AG04450 (cell line): ENCODE data around the gene GGT7. TPM values are rescaled to one million over a fixed set of nuclear protein-coding genes. Genes with fewer than 3 reads are reported as not detected.

Source experiments
- CTCF ChIA-PET: fragments of 300-600, 350-600 bp; formaldehyde crosslinking; extraction: SDS; loops from one replicate; lab custom pipeline; 2022; ENCODE audit warnings: antibody characterized with exemption, inconsistent platforms; lab: Charles Lee
- POLR2A ChIA-PET: fragments of 350-600 bp; formaldehyde crosslinking; extraction: SDS; loops from one replicate; lab custom pipeline; 2021; ENCODE audit warnings: antibody characterized with exemption, inconsistent platforms; lab: Yijun Ruan, JAX
- DNase-seq: peaks from one replicate; pipeline ENCODE4 v3.0.0-alpha.2; 2011; ENCODE audit warnings: low read depth, low spot score
- H3K27ac ChIP-seq: one replicate; pipeline ENCODE4 v1.5.1; 2012; ENCODE audit warnings: low read depth, low read length, control low read depth
- H3K27me3 ChIP-seq: one replicate; pipeline ENCODE4 v1.6.0; 2012; ENCODE audit warnings: low read length; ENCODE audit not compliant: control insufficient read depth, insufficient read depth
- H3K4me3 ChIP-seq: 2 replicates; pipeline ENCODE4 v1.5.1; 2011; ENCODE audit warnings: mild to moderate bottlenecking, low read depth, low read length, control low read depth
- H3K9me3 ChIP-seq: 2 replicates; pipeline ENCODE4 v1.5.1; 2012; ENCODE audit warnings: low read length; ENCODE audit not compliant: control insufficient read depth, insufficient read depth
- polyA plus RNA-seq: library from polyadenylated mRNA; depleted of rRNA; stranded (reverse); fragments of >200 nt; gene quantifications from 2 replicates; pipeline ENCODE4 v1.2.3, GENCODE V29; 2011
- TF ChIP-seq, protein P1 (sequence below): IDR thresholded peaks from 2 replicates; pipeline ENCODE4 v1.5.1; 2011; ENCODE audit warnings: low read depth, low read length, control low read depth, inconsistent platforms

GGT7 gene
- polyA plus RNA-seq, 1 experiment = 12.1 TPM

DNA sequence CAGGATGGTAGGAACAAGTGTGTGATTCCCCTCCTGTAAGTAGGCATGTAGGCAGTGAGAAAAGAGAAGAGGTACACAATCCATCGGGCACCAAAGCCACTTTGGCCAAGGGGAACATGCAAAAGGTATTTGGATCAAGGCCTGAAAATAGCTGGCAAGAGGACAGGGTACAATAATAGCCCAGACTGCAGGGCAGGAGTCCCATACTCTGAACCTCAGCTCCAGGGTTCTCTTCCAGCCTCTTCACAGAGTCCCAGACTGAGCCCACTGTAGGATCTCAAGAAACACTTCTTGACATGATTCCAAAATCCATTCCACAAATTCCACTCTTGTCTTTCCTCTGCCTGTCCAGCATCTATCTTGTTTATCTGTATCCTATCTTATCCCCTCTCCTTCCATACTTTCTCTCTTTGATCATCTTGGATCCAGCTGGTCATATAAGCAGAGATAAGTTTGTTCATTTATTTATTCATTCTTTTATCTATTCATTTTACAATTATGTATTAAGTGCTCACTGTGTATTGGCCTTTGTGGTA, 23.5 kb upstream of the GGT7 start:
- H3K27me3 ChIP-seq = no peaks in the 10 kb centered on the region
- ChIA-PET POLR2A (no interaction called here), CTCF (no interaction called here)
- H3K9me3 ChIP-seq = no peaks in the 10 kb centered on the region; the same call in 1 of the 2 replicates
- no peak overlapping the region for H3K27ac ChIP-seq
- no peak for DNase-seq
- no peak overlapping the region for H3K4me3 ChIP-seq
- TF ChIP-seq, protein P1, sequence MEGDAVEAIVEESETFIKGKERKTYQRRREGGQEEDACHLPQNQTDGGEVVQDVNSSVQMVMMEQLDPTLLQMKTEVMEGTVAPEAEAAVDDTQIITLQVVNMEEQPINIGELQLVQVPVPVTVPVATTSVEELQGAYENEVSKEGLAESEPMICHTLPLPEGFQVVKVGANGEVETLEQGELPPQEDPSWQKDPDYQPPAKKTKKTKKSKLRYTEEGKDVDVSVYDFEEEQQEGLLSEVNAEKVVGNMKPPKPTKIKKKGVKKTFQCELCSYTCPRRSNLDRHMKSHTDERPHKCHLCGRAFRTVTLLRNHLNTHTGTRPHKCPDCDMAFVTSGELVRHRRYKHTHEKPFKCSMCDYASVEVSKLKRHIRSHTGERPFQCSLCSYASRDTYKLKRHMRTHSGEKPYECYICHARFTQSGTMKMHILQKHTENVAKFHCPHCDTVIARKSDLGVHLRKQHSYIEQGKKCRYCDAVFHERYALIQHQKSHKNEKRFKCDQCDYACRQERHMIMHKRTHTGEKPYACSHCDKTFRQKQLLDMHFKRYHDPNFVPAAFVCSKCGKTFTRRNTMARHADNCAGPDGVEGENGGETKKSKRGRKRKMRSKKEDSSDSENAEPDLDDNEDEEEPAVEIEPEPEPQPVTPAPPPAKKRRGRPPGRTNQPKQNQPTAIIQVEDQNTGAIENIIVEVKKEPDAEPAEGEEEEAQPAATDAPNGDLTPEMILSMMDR = no peak

DNA sequence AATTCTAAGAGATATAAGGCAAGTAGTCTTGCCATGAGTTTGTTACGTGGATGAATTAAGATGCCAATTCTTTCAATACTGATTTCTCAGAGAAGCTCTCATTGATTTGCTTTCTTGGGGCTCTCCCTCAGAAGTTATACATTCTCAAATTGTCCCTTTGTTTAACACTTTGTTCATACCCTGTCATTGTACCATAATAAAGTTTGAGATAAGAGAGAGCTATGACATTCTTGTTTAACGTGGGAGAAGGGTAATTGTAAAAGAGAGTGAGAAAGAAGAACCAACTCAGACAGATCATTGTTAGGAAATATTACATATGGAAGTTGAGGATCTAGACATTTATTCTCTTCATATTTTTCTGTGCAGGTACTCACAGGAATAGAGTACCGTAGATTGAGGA, 22.8 kb upstream of the GGT7 start:
- TF ChIP-seq, protein P1 = no peak
- ChIA-PET POLR2A (no interaction called here), CTCF (no interaction called here)
- no peak for DNase-seq
- Histone ChIP-seq H3K4me3 (no peak overlapping the region), H3K27ac (no peak overlapping the region), H3K27me3 (no peaks in the 10 kb centered on the region), H3K9me3 (no peaks in the 10 kb centered on the region; the same call in 1 of the 2 replicates)

DNA sequence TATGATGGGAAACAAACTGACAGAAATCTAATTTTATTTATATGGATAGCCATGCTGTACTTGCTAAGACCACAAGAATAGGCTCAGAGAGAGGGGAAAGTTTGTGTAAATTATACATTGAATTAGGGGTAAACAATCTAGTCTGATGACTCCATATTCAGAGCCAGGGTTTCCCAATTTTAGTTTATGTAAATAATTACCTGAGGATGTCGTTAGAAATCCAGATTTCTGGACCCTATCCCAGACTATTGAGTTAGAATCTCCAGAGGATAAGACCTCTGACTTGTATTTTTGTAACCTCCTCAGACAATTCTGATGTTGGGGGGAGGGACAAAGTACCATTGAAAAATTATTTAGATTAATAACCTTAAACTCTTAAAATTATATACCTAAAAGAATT, 22.1 kb upstream of the GGT7 start:
- Histone ChIP-seq H3K27ac (no peak overlapping the region), H3K9me3 (no peaks in the 10 kb centered on the region; the same call in 1 of the 2 replicates), H3K4me3 (no peak overlapping the region), H3K27me3 (no peaks in the 10 kb centered on the region)
- ChIA-PET POLR2A (no interaction called here), CTCF (interaction anchor here (0.9 kb wide), 1 partner anchor 202 kb away, joined by 3 read pairs; no protein-coding TSS in a partner anchor)
- TF ChIP-seq, protein P1 = no peak
- DNase-seq = no peak

DNA sequence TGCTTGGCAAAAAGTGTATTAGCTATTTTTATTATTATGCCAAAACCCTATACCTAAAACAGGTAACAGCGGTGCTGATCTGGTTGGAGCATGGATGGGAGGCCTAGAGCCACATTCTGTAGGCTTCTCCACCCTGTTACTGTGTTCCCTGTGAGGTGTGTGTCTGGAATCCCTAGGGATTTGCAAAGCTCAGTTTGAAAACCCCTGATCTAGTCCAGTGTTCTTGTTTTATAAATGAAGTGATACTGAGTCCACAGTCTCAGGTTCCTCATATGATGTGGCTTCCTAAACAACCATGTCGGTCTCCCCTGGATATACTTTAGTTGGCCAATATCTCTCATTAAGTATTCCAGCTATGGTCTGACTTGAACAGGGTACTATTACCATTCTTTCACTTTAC, 20.0 kb upstream of the GGT7 start:
- TF ChIP-seq, protein P1 = no peak
- ChIA-PET CTCF (interaction anchor here (1.1 kb wide), 1 partner anchor 203 kb away, joined by 3 read pairs; no protein-coding TSS in a partner anchor), POLR2A (interaction anchor here (0.6 kb wide), 1 partner anchor 12 kb away, joined by 13 read pairs; no protein-coding TSS in a partner anchor)
- Histone ChIP-seq H3K4me3 (no peak overlapping the region), H3K9me3 (no peaks in the 10 kb centered on the region), H3K27me3 (no peaks in the 10 kb centered on the region), H3K27ac (no peak overlapping the region)
- no peak for DNase-seq

DNA sequence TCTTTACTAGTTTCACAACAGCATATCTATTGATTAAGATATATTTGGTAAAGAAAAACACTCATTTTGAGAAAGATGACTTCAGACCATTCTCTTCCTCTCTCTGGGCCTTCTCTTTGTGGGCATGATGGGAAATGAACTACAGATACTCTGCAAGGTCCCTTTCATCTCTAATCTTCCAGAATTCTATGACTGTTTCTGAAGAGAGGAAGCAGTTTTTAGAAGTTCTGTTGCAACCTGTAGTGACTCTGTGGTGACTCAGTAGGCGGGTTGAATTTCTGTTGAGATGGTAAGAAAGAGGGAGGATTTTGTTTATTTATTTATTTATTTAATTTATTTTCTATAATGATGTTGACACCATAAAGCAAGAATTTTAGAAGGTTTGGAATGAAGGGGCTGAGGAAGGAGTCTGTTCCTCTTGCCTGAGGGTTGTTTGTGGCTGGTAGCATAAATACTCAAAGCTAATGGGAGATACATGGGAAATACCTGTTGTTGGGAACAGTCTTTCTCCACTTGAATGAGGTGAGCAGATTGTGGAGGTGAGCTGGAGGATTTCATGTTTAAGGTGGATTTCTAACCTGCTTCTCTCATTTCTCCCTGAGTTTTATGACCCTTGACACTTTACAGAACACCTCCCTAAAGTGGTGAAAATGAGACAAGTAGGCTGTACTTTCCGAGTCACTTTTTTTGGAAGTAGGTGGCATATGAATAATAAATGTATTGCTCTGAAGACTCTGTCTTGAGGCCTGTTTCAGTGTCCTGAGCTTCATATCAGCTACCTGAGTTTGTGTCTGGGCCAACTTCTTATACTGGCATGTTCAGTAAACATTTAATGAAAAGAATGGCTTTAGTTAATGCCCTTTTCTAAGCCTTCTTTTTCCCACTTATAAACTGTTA, 18.8 kb upstream of the GGT7 start:
- ChIA-PET POLR2A (no interaction called here), CTCF (interaction anchor here (0.9 to 1.1 kb wide), 3 partner anchors 11 to 205 kb away, joined by 3 to 4 read pairs (median 3); partner anchors contain the start of genes GSS and MYH7B)

More for the DNA sequence above, 18.8 kb upstream of the GGT7 start:
- H3K9me3 ChIP-seq = no peaks in the 10 kb centered on the region
- no peaks in the 10 kb centered on the region for H3K27me3 ChIP-seq
- DNase-seq = no peak
- TF ChIP-seq, protein P1 = no peak
- no peak overlapping the region for H3K4me3 ChIP-seq
- no peak overlapping the region for H3K27ac ChIP-seq
